HTERT RPE-1 (cell line): ENCODE data around the gene ATAD5.
"Not testable (repeated sequence)": the region's sequence is repeated elsewhere in the genome, so short reads cannot be mapped to it uniquely, and the experiment has no call there.

Experiments
- in situ Hi-C: fragments of 300-500 bp; cut with MboI; formaldehyde crosslinking; loops from 4 replicates; pipeline ENCODE4 v1.14.3; 2020; ENCODE audit warnings: low sequenced_read_pairs

The ATAD5 gene

DNA sequence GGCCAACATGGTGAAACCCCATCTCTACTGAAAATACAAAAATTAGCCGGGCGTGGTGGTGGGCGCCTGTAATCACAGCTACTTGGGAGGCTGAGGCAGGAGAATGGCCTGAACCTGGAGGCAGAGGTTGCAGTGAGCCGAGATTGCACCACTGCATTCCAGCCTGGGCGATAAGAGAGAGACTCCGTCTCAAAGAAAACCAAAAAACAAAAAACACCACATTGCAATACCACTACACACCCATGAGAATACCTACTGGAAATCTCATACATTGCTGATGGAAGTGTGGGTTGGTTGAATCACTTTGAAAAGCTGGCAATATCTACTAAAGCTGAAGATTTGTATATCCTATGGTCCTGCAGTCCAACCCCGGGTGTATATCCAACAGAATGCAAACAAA is 78.4 kb downstream of the ATAD5 start:
- in situ Hi-C loops = not testable (repeated sequence)

DNA sequence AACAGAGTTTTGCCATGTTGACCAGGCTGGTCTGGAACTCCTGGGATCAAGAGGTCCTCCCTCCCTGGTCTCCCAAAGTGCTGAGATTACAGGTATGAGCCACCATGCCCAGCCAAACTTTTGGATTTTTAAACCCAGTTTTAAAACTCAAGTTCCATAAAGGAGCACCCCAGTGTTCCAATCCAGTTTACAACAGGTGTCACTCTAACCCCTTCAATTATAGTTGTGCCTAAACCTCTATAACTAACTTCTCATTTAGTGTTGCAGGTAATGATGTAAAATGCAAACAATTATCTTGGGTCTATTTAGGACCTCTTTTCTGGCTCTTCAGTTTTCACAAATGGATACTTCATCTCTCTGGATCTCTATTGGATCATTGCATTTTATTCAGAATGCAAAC is 82.2 kb downstream of the ATAD5 start:
- in situ Hi-C loops = no loop called here

DNA sequence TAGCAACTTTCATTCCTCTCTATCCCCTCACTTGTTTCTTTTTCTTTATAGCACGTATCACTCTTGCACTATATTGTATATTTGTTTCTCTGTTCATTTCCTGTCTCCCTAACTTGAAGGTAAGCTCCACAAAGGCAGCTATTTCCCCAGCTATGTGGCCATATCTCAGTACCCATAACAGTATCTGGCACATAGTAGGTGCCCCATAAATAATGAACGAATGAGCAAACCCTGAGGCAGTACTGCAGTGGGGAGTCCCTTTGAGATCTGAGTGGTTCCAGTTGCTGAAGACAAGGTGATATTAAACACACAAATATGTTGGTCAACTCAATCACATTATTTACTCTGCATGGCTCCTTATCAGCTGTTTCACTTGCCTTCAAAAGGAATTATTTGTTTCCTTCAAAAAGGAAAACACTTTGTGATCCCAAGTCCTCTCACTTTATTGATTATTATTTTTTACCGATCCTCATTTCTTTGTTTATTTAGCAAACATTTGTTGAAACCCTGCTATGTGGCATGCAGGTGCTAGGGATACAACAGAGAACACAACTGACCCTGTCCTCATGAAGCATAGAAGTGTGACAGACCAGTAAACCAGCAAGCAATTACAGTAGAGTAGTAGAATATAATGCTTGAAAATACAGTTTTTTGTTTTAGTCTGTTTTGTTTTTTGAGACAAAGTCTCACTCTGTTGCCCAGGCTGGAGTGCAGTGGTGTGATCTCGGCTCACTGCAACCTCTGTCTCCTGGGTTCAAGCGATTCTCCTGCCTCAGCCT is 84.3 kb downstream of the ATAD5 start:
- in situ Hi-C loops = no loop called here

DNA sequence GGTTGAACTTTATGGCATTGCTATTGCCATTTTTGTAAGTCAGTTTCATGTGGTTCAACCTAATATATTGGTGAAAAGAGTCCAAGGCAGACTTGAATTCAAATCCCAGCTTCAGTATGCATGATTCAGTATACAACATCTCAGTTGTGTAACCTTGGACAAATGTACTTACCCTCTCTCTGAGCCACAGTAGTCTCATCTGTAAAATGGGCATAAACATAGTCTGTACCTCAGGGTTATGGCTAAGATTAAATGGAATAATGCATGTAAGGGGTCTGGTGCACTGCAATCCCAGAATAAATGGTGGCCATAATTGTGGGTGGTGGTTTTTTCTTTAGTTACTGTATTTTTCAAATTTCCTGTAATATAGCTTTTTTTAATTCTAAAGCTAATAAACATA is 85.3 kb downstream of the ATAD5 start:
- in situ Hi-C loops = no loop called here

DNA sequence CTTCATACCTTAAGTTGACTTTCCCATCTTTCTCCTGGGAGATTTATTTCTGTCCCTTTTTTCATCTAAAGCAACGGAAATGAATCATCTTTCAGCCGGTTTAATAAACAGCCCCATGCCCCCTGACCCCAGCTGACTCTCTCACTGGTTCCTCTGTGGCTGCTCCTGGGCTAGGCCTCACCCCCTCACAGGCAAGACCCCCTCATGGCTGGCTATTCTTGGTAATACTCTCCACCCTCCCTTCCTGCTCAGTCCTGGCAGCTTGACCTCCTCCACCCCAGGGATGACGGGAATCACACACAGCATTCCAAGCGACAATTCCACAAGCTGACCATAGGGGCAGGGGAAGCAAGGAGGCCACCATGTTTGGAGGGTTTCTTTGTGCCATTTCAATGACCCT is 88.5 kb downstream of the ATAD5 start:
- in situ Hi-C loops = no loop called here

DNA sequence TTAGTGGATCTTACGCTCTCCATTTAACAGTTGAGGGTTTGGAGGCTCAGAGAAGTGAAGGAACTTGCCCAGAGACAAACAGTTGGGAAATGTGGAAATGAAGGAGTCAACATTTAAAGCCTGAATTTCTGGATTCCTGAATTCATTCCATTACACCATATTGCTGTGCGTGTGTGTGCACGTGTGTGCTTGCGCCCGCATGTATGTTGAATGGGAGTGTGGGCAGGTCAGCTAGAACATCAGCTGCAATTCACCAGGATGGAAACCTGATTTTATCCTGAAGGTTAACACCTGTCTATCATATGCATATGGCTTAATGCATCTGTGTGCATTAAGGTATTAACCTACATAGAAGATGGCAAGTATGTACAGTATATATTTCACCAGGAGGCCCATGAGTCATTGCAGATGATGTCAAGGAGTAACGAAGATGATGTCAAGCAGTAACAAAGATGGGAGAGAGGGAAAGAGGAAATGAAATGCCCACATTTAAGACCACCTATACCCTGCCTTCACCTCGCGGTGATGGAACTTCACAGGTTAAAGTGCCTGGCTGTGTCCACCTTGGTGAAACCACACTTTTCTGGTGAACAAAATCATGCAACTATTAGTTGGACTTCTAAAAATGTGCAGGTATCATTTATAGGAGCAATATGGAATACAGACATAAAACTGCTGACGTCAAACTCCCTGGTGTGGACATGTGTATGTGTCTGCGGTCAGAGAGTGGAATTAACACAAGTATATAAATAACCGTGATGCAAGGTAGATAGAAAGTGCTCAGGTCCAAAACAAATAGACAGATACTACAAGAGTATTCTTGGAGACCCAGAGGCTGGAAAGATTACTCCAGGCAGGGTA is 89.1 kb downstream of the ATAD5 start:
- in situ Hi-C loops = no loop called here

DNA sequence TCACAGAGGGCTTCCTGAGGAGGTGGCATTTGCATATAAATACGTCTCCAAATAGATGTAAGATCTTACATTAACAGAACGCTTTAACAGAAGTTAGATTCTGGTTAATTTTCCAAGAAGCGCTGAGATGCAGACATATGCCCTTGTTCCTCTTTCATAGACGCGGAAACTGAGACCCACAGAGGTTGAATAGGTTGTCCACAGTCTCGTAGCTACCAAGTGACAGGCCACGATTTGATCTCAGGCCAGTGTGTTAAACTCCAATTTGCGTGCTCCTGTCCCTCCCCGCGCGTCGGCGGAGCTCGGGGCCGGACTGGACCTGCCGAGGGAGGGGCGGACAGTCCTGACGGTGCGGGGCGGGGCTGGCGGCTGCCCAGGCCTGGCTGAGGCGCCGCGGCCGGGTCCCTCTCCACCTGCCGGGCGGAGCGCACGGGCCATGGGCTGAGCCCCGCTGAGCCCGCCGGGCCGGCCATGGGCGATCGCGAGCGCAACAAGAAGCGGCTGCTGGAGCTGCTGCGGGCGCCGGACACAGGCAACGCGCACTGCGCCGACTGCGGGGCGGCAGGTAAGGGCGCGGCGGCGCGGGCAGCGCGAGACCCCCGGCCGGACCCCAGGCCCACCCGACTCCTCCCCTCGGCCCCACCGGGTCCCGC is 89.9 kb downstream of the ATAD5 start, which contains the start of gene ADAP2:
ADAP2 (plus strand) TSS at position 402 of the 653 bp plus-strand sequence; CDS start at position 472, 70 bp downstream.
- in situ Hi-C loops = no loop called here

DNA sequence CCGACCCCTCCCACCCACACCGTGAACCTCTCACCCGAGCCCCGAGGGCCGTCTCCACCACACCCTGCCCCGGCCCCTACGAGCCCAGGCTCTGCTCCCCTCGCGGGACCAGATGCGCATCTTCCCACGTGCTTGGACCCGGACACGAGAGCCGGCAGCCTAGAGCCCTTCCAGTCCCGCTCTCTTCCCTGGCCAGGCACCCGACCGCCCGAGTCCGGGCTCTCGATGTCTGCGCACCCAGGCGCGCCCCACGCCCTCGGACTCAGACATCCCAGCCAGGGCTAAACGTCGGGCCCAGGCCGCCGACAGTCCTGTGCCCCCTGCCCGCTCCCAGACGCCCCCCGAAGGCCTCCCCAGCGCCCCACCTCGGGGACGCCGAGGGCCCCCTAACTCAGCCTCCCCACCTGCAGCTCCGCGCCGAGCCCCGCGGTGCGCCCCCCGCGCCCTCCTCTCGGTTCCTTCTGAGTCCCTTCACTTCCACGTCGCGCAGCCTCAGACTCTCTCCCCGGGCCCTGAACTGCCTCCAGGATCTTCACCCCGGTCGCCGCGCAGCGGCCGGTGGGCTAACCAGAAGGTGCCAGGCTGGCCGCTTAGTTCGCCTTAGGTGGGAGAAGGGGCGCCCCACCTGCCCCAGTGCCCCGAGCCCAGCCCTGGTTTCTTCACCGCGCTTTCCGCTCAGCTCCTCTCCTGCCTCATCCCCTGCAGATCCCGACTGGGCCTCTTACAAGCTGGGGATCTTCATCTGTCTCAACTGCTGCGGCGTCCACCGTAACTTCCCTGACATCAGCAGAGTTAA is 90.7 kb downstream of the ATAD5 start:
- in situ Hi-C loops = no loop called here

DNA sequence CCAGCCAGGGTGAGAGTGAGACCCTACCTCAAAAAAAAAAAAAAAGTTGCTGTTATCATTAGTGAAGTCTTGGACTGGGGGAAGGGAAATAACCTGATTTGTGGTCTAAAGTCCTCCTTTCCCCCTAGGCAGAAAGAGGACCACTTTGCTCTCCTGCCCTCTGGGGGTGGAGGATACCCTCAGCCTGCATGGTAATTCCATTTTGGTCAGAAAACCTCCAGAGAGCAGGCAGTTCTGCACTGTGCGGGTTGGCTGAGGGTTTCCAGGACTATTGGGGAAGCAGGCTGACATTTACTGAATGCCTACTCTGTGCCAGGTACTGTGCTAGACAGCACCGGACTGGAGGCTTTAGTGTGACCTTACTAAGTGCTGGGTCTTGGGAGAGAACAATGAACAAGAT is 92.6 kb downstream of the ATAD5 start:
- in situ Hi-C loops = no loop called here

DNA sequence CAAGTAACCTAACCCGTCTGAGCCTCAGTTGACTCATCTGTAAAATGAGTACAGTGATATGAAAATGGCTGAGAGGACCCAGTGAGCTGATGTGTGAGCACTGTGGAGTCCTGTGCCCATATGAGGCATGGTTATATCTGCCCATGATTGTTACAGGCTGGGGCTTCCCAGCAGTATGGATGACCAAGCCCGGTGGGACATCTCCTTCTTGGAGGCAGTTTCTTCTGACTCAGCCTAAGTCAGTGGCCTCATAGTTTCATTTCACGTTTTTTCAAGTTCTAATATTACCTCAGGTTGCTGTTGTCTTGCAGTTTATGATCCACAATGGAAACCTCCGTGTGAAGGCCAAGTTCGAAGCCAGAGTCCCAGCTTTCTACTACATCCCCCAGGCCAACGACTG is 94.8 kb downstream of the ATAD5 start:
- in situ Hi-C loops = no loop called here

DNA sequence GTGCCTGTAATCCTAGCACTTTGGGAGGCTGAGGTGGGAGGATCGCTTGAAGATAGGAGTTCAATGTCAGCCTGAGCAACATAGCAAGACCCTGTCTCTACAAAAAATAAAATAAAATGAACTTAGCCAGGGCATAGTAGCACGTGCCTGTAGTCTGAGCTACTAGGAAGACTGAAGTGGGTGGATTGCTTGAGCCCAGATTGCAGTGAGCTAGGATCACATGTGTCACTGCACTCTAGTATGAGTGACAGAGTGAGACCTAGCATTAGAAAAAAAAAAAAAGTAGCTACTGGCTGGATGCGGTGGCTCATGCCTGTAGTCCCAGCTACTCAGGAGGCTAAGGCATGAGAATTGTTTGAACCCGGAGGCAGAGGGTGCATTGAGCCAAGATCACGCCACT is 96.0 kb downstream of the ATAD5 start:
- in situ Hi-C loops = no loop called here

DNA sequence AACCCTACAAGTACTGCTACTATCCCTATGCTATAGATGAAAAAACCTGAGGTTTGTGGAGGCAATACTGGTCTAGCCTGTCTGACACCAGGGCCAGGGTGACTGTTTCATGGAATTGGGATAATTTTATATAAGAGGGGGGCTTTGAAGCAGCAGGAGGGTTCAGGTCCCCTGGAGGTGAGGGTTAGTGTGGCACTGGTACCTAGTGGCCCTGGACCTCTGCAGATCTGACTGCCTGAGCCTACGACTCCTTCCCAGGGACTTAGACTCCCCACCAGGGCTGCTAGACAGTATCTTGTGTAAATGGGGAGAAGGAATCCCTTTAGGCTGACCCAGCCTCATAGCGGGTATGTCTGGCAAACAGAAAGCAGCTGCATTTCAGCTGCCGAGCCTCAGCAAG is 96.8 kb downstream of the ATAD5 start:
- in situ Hi-C loops = no loop called here

DNA sequence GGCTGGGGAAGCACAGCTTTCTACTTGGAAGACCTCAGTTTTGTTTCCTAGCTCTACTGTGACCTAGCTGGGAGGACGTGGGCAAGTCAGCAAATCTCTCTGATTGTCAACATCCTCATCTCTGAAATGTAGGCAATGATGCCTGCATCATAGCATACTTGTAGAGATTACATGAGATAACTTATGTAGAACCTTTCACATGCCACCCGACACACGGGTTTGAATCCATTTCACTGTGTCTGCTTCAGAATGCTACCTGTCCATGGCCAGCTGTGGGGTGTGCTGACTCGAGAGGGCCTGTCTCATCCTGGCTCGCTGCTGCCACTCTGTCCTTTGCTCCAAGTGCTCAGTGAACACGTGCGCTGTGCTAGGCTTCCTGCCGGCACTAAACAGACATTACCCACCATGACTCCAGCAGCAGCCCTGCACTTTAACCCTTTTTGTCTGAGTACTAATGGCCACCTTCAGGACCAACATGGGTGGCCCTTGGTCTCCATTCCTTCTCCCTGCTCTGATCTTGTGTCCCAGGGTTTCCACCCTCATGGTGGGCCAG is 97.4 kb downstream of the ATAD5 start:
- in situ Hi-C loops = no loop called here

DNA sequence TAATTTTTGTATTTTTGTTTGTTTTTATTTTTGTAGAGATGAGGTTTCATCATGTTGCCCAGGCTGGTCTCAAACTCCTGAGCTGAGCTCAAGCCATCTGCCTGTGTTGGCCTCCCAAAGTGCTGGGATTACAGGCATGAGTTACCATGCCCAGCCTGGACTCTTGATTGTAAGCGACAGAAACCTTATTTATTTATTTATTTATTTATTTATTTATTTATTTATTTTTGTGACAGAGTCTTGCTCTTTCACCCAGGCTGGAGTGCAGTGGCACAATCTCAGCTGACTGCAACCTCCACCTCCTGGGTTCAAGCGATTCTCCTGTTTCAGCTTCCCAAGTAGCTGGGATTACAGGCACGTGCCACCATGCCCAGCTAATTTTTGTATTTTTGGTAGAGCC is 98.1 kb downstream of the ATAD5 start:
- in situ Hi-C loops = not testable (repeated sequence)

DNA sequence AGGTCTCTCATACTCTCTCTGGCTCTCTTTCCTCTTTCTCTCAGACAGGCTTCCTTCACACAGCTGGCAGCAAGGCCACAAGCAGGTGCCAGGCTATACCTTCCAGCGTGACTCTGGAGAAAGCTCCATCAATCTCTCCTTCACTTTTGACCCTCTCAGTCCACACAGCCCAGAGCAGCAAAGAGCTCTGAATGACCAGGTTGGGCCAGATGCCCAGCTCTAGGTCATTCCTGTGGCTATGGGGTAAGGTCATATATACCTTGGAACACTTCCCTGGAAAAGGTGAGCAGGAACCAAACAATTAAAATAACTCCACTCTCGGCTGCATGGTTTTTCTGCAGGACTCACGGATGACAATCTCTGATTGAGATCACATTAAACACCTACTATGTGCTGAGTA is 98.7 kb downstream of the ATAD5 start:
- in situ Hi-C loops = no loop called here

DNA sequence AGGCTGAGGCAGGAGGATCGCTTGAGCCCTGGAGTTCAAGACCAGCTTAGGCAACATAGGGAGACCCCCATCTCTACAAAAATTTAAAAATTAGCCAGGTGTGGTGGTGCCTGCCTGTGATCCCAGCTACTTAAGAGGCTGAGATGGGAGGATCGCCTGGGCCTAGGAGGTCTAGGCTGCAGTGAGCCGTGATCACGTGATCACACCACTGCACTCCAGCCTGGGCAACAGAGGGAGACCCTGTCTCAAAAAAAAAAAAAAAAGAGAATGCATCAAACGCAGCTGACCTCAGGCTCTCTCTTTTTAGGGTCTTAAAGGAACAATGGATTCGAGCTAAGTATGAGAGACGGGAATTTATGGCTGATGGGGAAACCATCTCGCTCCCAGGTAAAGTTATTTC is 99.8 kb downstream of the ATAD5 start:
- in situ Hi-C loops = not testable (repeated sequence)

DNA sequence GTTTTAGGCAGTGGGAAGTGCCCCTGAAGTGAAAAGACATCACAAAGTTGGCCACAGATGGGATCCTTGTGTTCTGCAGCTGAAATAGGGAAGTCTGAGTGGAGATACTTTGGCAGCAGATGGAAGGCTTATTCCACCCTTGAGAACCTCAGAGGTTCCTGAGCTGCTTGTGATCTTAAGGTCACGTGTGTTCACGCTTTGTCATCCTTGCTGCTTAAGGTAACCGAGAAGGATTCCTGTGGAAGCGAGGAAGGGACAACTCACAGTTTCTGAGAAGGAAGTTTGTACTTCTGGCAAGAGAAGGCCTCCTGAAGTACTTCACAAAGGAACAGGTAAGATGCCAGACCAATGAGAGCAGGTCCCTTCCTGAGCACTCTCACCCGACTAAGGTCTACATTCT is 102.2 kb downstream of the ATAD5 start:
- in situ Hi-C loops = no loop called here

DNA sequence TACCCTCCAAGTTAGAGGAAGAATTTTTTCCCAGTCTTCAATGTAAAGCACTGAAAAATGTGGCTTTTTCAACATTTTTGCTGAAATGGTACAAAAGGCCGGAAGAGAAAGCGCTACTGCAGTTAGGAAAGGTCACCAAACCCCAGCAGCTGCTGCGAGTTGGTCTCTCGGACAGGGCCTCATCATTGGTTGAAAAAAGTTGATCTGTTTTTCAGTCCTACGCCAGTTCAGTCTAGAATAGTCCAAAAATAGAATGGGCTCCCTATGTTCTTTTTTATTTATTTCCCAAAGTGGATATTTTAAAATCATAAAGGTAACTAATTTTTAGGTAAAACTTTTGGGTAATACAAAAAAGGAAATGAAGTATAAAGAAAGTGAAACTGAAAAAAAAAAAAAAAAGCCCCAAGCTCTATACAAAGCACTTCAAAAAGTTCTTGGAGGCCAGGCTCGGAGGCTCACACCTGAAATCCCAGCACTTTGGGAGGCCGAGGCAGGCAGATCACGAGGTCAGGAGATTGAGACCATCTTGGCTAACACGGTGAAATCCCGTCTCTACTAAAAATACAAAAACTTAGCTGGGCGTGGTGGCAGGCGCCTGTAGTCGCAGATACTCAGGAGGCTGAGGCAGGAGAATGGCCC is 107.4 kb downstream of the ATAD5 start:
- in situ Hi-C loops = no loop called here

DNA sequence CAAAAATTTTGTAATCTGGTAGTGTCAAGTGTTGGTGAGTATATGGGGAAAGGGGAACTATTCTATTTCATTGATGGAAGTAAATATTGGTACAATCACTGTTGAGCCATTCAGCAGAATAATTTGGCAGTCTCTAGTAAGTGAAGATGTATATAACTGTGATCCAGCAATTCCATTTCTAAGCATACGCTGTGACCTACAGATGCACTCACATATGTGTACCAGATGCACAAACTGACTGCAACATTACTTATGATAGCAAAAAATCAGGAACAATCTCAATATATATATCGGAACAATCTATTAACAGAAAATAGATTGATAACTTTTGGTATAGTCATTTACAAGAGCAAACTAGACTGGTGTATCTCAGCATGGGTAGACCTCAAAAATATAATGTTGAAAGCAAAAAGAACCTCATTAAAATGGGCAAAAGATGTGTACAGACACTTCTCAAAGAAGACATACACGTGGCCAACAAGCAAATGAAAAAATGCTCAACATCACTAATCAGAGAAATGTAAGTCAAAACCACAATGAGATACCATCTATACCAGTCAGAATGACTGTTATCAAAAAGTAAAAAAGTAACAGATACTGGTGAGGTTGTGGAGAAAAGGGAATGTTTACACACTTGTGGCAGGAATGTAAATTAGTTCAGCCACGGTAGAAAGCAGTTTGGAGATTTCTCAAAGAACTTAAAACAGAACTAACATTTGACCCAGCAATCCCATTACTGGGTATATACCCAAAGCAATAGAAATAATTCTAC is 110.7 kb downstream of the ATAD5 start:
- in situ Hi-C loops = no loop called here
